H1 (cell line): ENCODE measurements around the gene ACOX1. TPM values are rescaled to one million over a fixed set of nuclear protein-coding genes. Genes with fewer than 3 reads are reported as not detected.

ENCODE experiments used
- CTCF ChIA-PET: fragments of 300-600 bp; sonication (Branson Sonifier 250); formaldehyde crosslinking; loops from one replicate; lab custom pipeline; 2021; ENCODE audit not compliant: partially characterized antibody; lab: Charles Lee
- POLR2A ChIA-PET: fragments of 300-600 bp; sonication (Branson Sonifier 250); formaldehyde crosslinking; loops from one replicate; lab custom pipeline; 2021; ENCODE audit warnings: inconsistent platforms; ENCODE audit not compliant: partially characterized antibody; lab: Charles Lee
- DNase-seq, 2 experiments: peaks; one replicate each; pipeline versions ENCODE4 v3.0.0 to v3.0.0-alpha.2; 2010 to 2022; ENCODE audit warnings: low spot score in 2 of 2, low read depth in 1 of 2, mixed read lengths in 1 of 2
- FAIRE-seq: peaks from 2 replicates; lab custom pipeline; 2011; peaks lifted over from hg19 to GRCh38; lab: Jason Lieb, UNC
- H2AFZ ChIP-seq: 2 replicates; pipeline ENCODE4 v1.8.1; 2012; ENCODE audit warnings: low read length, inconsistent platforms
- H2AK5ac ChIP-seq: 2 replicates; pipeline ENCODE4 v1.6.1; 2013; ENCODE audit warnings: low read depth, low read length
- H2BK120ac ChIP-seq: replicated peaks from 2 replicates; pipeline ENCODE3; 2013; ENCODE audit warnings: low read depth, low read length, inconsistent platforms
- H2BK12ac ChIP-seq: 2 replicates; pipeline ENCODE4 v1.6.1; 2013; ENCODE audit warnings: low read depth, low read length
- H2BK15ac ChIP-seq: 2 replicates; pipeline ENCODE4 v1.6.1; 2013; ENCODE audit warnings: low read length
- H2BK20ac ChIP-seq: 2 replicates; pipeline ENCODE4 v1.6.1; 2013; ENCODE audit warnings: low read length
- H2BK5ac ChIP-seq: 2 replicates; pipeline ENCODE4 v1.6.1; 2013; ENCODE audit warnings: low read depth, low read length
- H3K14ac ChIP-seq: 2 replicates; pipeline ENCODE4 v1.6.1; 2013; ENCODE audit warnings: inconsistent platforms; ENCODE audit not compliant: insufficient read length
- H3K18ac ChIP-seq: 2 replicates; pipeline ENCODE4 v1.6.1; 2013; ENCODE audit warnings: low read length; ENCODE audit errors: extremely low read depth
- H3K23ac ChIP-seq: 2 replicates; pipeline ENCODE4 v1.6.1; 2013; ENCODE audit warnings: inconsistent platforms; ENCODE audit not compliant: insufficient read length
- H3K23me2 ChIP-seq: 2 replicates; pipeline ENCODE4 v1.6.1; 2013; ENCODE audit warnings: low read depth, low read length
- H3K27ac ChIP-seq: 2 replicates; pipeline ENCODE4 v1.6.1; 2011; ENCODE audit warnings: low read depth, low read length, inconsistent platforms
- H3K27me3 ChIP-seq, 4 experiments: replicated peaks in 1 of 4; 1 replicate in 1 of 4; 2 replicates in 3 of 4; pipeline versions ENCODE4 v1.6.1 to v1.8.1; 2011 to 2013; ENCODE audit warnings: low read length in 3 of 4, mild to moderate bottlenecking in 3 of 4, inconsistent platforms in 2 of 4, mixed read lengths in 2 of 4, moderate library complexity in 1 of 4; ENCODE audit not compliant: control insufficient read depth in 3 of 4, insufficient read depth in 3 of 4; ENCODE audit errors: extremely low read depth in 1 of 4
- H3K36me3 ChIP-seq, 4 experiments: 2 replicates each; pipeline versions ENCODE4 v1.6.1 to v1.8.1; 2011 to 2013; ENCODE audit warnings: mild to moderate bottlenecking in 4 of 4, low read length in 3 of 4, moderate library complexity in 2 of 4, control low read depth in 1 of 4, inconsistent platforms in 1 of 4; ENCODE audit not compliant: insufficient read depth in 4 of 4, control insufficient read depth in 2 of 4
- H3K4ac ChIP-seq: replicated peaks from 2 replicates; pipeline ENCODE3; 2013; ENCODE audit warnings: low read length, low read depth, mixed read lengths, inconsistent platforms; ENCODE audit not compliant: insufficient read length
- H3K4me1 ChIP-seq, 4 experiments: replicated peaks in 1 of 4; 1 replicate in 1 of 4; 2 replicates in 3 of 4; pipeline versions ENCODE4 v1.6.1 to v1.8.1; 2011 to 2013; ENCODE audit warnings: low read length in 3 of 4, inconsistent platforms in 2 of 4, mixed read lengths in 1 of 4; ENCODE audit not compliant: insufficient read depth in 4 of 4, control insufficient read depth in 3 of 4
- H3K4me2 ChIP-seq, 2 experiments: 2 replicates each; pipeline versions ENCODE4 v1.6.1 to v1.8.1; 2011 to 2013; ENCODE audit warnings: low read depth in 2 of 2, low read length in 2 of 2, control low read depth in 1 of 2, inconsistent platforms in 1 of 2, mild to moderate bottlenecking in 1 of 2; ENCODE audit not compliant: insufficient read depth in 1 of 2
- H3K4me3 ChIP-seq, 4 experiments: fragments of 200-600, 300-600 bp in 1 of 4; sonication (generic), shearing (Covaris generic), sonication (Bioruptor Twin) in 1 of 4; 2 replicates each; pipeline versions ENCODE4 v1.5.1 to v1.8.1; 2011 to 2016; ENCODE audit warnings: low read length in 4 of 4, low read depth in 3 of 4, control low read depth in 2 of 4, inconsistent platforms in 2 of 4, mild to moderate bottlenecking in 2 of 4, mixed read lengths in 1 of 4, moderate library complexity in 1 of 4; ENCODE audit not compliant: insufficient read depth in 2 of 4; ENCODE audit errors: extremely low read depth in 1 of 4
- H3K56ac ChIP-seq: replicated peaks from 2 replicates; pipeline ENCODE3; 2013; ENCODE audit warnings: low read depth, mild to moderate bottlenecking, mixed read lengths, low read length, inconsistent platforms; ENCODE audit not compliant: insufficient read length
- H3K79me1 ChIP-seq: 2 replicates; pipeline ENCODE4 v1.6.1; 2013; ENCODE audit warnings: low read depth, low read length, control low read depth
- H3K79me2 ChIP-seq, 2 experiments: 2 replicates each; pipeline versions ENCODE4 v1.6.1 to v1.8.1; 2012 to 2013; ENCODE audit warnings: low read length in 2 of 2, mild to moderate bottlenecking in 2 of 2, inconsistent platforms in 1 of 2; ENCODE audit not compliant: insufficient read depth in 2 of 2, control insufficient read depth in 1 of 2
- H3K9ac ChIP-seq, 4 experiments: replicated peaks in 1 of 4; 1 replicate in 1 of 4; 2 replicates in 3 of 4; pipeline versions ENCODE4 v1.6.1 to v1.8.1; 2011 to 2013; ENCODE audit warnings: low read depth in 3 of 4, low read length in 3 of 4, control low read depth in 2 of 4, mild to moderate bottlenecking in 2 of 4, moderate library complexity in 2 of 4, inconsistent platforms in 1 of 4; ENCODE audit errors: extremely low read depth in 1 of 4
- H3K9me3 ChIP-seq, 2 experiments: 2 replicates each; pipeline versions ENCODE4 v1.6.1 to v1.8.1; 2012 to 2013; ENCODE audit warnings: mild to moderate bottlenecking in 2 of 2, moderate library complexity in 2 of 2, control low read depth in 1 of 2, inconsistent platforms in 1 of 2, low read depth in 1 of 2, low read length in 1 of 2, mixed read lengths in 1 of 2; ENCODE audit not compliant: insufficient read depth in 2 of 2
- H4K20me1 ChIP-seq, 2 experiments: replicated peaks in 1 of 2; 2 replicates each; pipeline versions ENCODE3 to v1.8.1; 2011 to 2013; ENCODE audit warnings: inconsistent platforms in 2 of 2, low read length in 2 of 2, mild to moderate bottlenecking in 1 of 2; ENCODE audit not compliant: insufficient read depth in 2 of 2, control insufficient read depth in 1 of 2
- H4K5ac ChIP-seq: 2 replicates; pipeline ENCODE4 v1.6.1; 2013; ENCODE audit warnings: low read length, low read depth, mixed read lengths, inconsistent platforms; ENCODE audit not compliant: insufficient read length
- H4K8ac ChIP-seq: 2 replicates; pipeline ENCODE4 v1.8.0; 2013; ENCODE audit warnings: mild to moderate bottlenecking, moderate library complexity, low read length, inconsistent platforms; ENCODE audit not compliant: insufficient read depth; ENCODE audit errors: extremely low read depth
- H4K91ac ChIP-seq: replicated peaks from 2 replicates; pipeline ENCODE3; 2013; ENCODE audit warnings: low read length, mixed read lengths, inconsistent platforms; ENCODE audit not compliant: insufficient read length
- SP4 ChIP-seq: IDR thresholded peaks from 2 replicates; pipeline ENCODE4 v1.6.1; 2012; ENCODE audit warnings: low read length, inconsistent platforms
- SUZ12 ChIP-seq: fragments of 200-600 bp; sonication (generic); IDR thresholded peaks from 2 replicates; pipeline ENCODE4 v1.6.1; 2012; ENCODE audit warnings: mild to moderate bottlenecking, inconsistent platforms, low read length, moderate library complexity, mixed read lengths
- WGBS, 2 experiments: shearing (Covaris generic) in 1 of 2; methylation state at CpG; one replicate each; pipeline versions ENCODE4 v1.1.6 to v1.1.7; 2013 to 2015; ENCODE audit warnings: low lambda C conversion rate in 2 of 2, mixed read lengths in 2 of 2, inconsistent platforms in 1 of 2, low coverage in 1 of 2, missing lambda C conversion rate in 1 of 2; ENCODE audit not compliant: insufficient replicate concordance in 2 of 2, insufficient coverage in 1 of 2, insufficient read length in 1 of 2; ENCODE audit errors: extremely low coverage in 1 of 2, missing lambda C conversion rate in 1 of 2; 5-methylcytosine and 5-hydroxymethylcytosine counted together
- polyA plus RNA-seq, 7 experiments: library from polyadenylated mRNA; depleted of rRNA in 3 of 7; stranded (reverse) in 5 of 7; unstranded in 2 of 7; fragments of >200 nt in 5 of 7; fragments of 200-250 nt in 2 of 7; gene quantifications; 1 replicate in 5 of 7; 2 replicates in 1 of 7; 4 replicates in 1 of 7; pipeline versions ENCODE4 v1.2.1 to v1.2.3, GENCODE V29; 2011 to 2013; ENCODE audit warnings: missing spikeins in 2 of 7, mixed read lengths in 2 of 7
- total RNA-seq: library from RNA; stranded (reverse); fragmentation: NEBNext Ultra II Directional; extraction: Animal tissue kit (Norgen Biotek cat#: 25700); gene quantifications from 2 replicates; pipeline ENCODE4 v1.2.1, GENCODE V29; 2021
- TF ChIP-seq, protein P1 (sequence below), 3 experiments: IDR thresholded peaks; 1 replicate in 2 of 3; 2 replicates in 1 of 3; pipeline versions ENCODE4 v1.5.1 to v1.6.1; 2011; ENCODE audit warnings: low read length in 3 of 3, mild to moderate bottlenecking in 3 of 3, inconsistent platforms in 2 of 3, low read depth in 1 of 3, moderate library complexity in 1 of 3; ENCODE audit not compliant: insufficient read depth in 1 of 3; ENCODE audit errors: control extremely low read depth in 1 of 3

Gene ACOX1
- total and polyA plus RNA-seq, 2 of the 8 experiments (the other 6 are each of a cell fraction or from before 2014, with no cell fraction given): 10.5 to 30.4 TPM

DNA sequence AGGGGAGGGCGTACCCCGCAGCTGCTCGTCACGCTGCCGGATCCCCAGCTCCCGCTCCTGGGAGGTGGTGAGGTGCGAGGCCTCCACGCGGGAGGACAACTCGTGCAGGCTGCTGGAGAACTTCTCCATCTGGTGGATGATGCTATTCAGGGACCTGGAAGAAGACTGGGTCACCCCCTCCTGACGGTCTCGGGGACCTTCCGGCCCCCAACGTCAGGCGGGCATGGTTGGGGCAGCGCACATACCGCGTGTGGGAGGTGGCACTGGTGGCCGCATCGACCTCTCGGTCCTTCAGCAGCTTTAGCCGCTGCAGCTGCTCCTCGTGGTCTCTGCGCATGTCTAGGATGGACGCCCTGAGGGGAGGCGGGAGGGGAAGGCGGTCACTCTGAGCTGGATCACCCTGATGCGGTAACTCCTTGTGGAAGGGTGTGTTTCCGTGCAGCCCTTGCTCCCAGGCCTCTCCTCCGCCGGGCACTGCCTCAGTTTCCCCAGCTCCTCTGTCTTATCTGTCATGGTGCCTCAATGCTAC lies 61.0 kb downstream of the ACOX1 start:
- CTCF ChIA-PET: interaction anchor here (2.1 to 51.3 kb wide), 4 partner anchors 10 to 91 kb away, joined by 5 to 885 read pairs (median 56); partner anchors contain the start of genes CDK3, MRPL38 and WBP2
- H3K4me1 ChIP-seq: no peaks in the 10 kb centered on the region
- no peak overlapping the region for H4K91ac ChIP-seq
- no peak overlapping the region for H3K4me2 ChIP-seq
- whole genome bisulfite sequencing, 2 experiments: 94% methylated on average over 24 of the region's 31 CpGs; no CpG with 5 or more reads in 1 of the 2 experiments
- H3K4ac ChIP-seq: no peak overlapping the region
- H2BK20ac ChIP-seq: no peak overlapping the region
- H2BK5ac ChIP-seq: no peak overlapping the region
- H3K23me2 ChIP-seq: no peaks in the 10 kb centered on the region
- FAIRE-seq (no peak), DNase-seq (no peak)
- no peak overlapping the region for H2AK5ac ChIP-seq
- H3K4me3 ChIP-seq: no peak overlapping the region
- no peak overlapping the region for H3K14ac ChIP-seq
- no peak overlapping the region for H2AFZ ChIP-seq
- H3K9ac ChIP-seq: no peak overlapping the region
- H2BK12ac ChIP-seq: no peak overlapping the region
- no peaks in the 10 kb centered on the region for H3K79me2 ChIP-seq
- H4K8ac ChIP-seq: peak overlapping the region; percentile 51; the same call in 1 of the 2 replicates
- TF ChIP-seq SUZ12 (no peak), SP4 (no peak)
- TF ChIP-seq, protein P1, sequence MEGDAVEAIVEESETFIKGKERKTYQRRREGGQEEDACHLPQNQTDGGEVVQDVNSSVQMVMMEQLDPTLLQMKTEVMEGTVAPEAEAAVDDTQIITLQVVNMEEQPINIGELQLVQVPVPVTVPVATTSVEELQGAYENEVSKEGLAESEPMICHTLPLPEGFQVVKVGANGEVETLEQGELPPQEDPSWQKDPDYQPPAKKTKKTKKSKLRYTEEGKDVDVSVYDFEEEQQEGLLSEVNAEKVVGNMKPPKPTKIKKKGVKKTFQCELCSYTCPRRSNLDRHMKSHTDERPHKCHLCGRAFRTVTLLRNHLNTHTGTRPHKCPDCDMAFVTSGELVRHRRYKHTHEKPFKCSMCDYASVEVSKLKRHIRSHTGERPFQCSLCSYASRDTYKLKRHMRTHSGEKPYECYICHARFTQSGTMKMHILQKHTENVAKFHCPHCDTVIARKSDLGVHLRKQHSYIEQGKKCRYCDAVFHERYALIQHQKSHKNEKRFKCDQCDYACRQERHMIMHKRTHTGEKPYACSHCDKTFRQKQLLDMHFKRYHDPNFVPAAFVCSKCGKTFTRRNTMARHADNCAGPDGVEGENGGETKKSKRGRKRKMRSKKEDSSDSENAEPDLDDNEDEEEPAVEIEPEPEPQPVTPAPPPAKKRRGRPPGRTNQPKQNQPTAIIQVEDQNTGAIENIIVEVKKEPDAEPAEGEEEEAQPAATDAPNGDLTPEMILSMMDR (IDR thresholded peaks at IDR 0.05; ENCODE audit: control extremely low read depth in 1 of 3, insufficient read depth in 1 of 3, low read depth in 1 of 3, low read length in 3 of 3): 0 out of 4 replicates have a peak, but pooled peaks of 1 of the 3 experiments have one; percentile 0
- H3K79me1 ChIP-seq: no peaks in the 10 kb centered on the region
- no peak overlapping the region for H3K56ac ChIP-seq
- no peak overlapping the region for H3K27ac ChIP-seq
- H3K9me3 ChIP-seq: no peaks in the 10 kb centered on the region
- H3K36me3 ChIP-seq: peaks cover 0 to 4% (median 1%) of the 10 kb centered on the region in 4 experiments; a peak in 2 of 8 replicates
- no peaks in the 10 kb centered on the region for H3K27me3 ChIP-seq
- H3K23ac ChIP-seq: no peak overlapping the region
- H3K18ac ChIP-seq: no peak overlapping the region
- POLR2A ChIA-PET: interaction anchor here (1.5 to 3.7 kb wide), 2 partner anchors 8 to 12 kb away, joined by 4 to 16 read pairs; no protein-coding TSS in a partner anchor
- no peak overlapping the region for H2BK120ac ChIP-seq
- no peak overlapping the region for H2BK15ac ChIP-seq
- H4K5ac ChIP-seq: no peak overlapping the region
- no peaks in the 10 kb centered on the region for H4K20me1 ChIP-seq
